ENCODE data around the gene MTHFD1. TPM values are rescaled to one million over a fixed set of nuclear protein-coding genes. Genes with fewer than 3 reads are reported as not detected.
"Not testable (repeated sequence)": the region's sequence is repeated elsewhere in the genome, so short reads cannot be mapped to it uniquely, and the experiment has no call there.

The MTHFD1 gene
- total RNA-seq, 1 experiment from 2014 or later, result 226 TPM

GRCh38 chr14:64363265-64363846, 24.8 kb upstream of the MTHFD1 start (continued):
- TF ChIP-seq ZNF263 (CRISPR knock-in tag; IDR thresholded peaks at IDR 0.05; ENCODE audit: low read depth), result no peak
- no peak for TF ChIP-seq CDX4 (CRISPR knock-in tag; IDR thresholded peaks at IDR 0.05; ENCODE audit: borderline replicate concordance)
- TF ChIP-seq ATF6 (CRISPR knock-in tag; IDR thresholded peaks at IDR 0.05), result no peak

GRCh38 chr14:64364907-64365306, 23.2 kb upstream of the MTHFD1 start:
- POLR2A ChIA-PET, result no interaction called here
- ATAC-seq (no peak), DNase-seq (ENCODE audit: low spot score) (no peak)
- Mint-ChIP-seq H3K27ac (no peak overlapping the region), H3K9me3 (no peaks in the 10 kb centered on the region), H3K27me3 (ENCODE audit: low read depth) (no peaks in the 10 kb centered on the region), H3K36me3 (no peaks in the 10 kb centered on the region), H3K4me1 (peaks cover 13% of the 10 kb centered on the region), H3K4me3 (no peak overlapping the region)
- CTCF ChIA-PET, result interaction anchor here (0.7 to 1.2 kb wide), 2 partner anchors 26 to 227 kb away, joined by 3 read pairs; no protein-coding TSS in a partner anchor
- TF ChIP-seq FOXJ3 (CRISPR knock-in tag; IDR thresholded peaks at IDR 0.05; ENCODE audit: borderline replicate concordance), result no peak
- no peak for TF ChIP-seq ZNF671 (CRISPR knock-in tag; IDR thresholded peaks at IDR 0.05)
- TF ChIP-seq SOX15 (CRISPR knock-in tag; IDR thresholded peaks at IDR 0.05), result no peak

GRCh38 chr14:64365358-64365889, 22.7 kb upstream of the MTHFD1 start:
- H3K4me3 Mint-ChIP-seq; H3K27ac Mint-ChIP-seq; H3K9me3 Mint-ChIP-seq; DNase-seq (ENCODE audit: low spot score); H3K27me3 Mint-ChIP-seq (ENCODE audit: low read depth); H3K36me3 Mint-ChIP-seq; ATAC-seq: not testable (repeated sequence)
- ChIA-PET CTCF (interaction anchor here (0.7 to 1.2 kb wide), 2 partner anchors 26 to 227 kb away, joined by 3 read pairs; no protein-coding TSS in a partner anchor), POLR2A (interaction anchor here (0.7 kb wide), 1 partner anchor 595 kb away, joined by 4 read pairs; no protein-coding TSS in a partner anchor)
- peaks cover 13% of the 10 kb centered on the region for H3K4me1 Mint-ChIP-seq

- DNase-seq (ENCODE audit: low spot score) (no peak), ATAC-seq (no peak)
- no peaks in the 10 kb centered on the region for H3K9me3 Mint-ChIP-seq
- H3K27ac Mint-ChIP-seq, result no peak overlapping the region
- no peaks in the 10 kb centered on the region for H3K27me3 Mint-ChIP-seq (ENCODE audit: low read depth)
- H3K36me3 Mint-ChIP-seq, result no peaks in the 10 kb centered on the region
- H3K4me3 Mint-ChIP-seq, result no peak overlapping the region
- POLR2A ChIA-PET, result no interaction called here
- CTCF ChIA-PET, result no interaction called here
- no peaks in the 10 kb centered on the region for H3K4me1 Mint-ChIP-seq
- TF ChIP-seq ATF2 (CRISPR knock-in tag; IDR thresholded peaks at IDR 0.05; ENCODE audit: borderline replicate concordance, low read depth) (no peak), ZNF532 (CRISPR knock-in tag; IDR thresholded peaks at IDR 0.05; ENCODE audit: borderline replicate concordance) (no peak), EMX1 (CRISPR knock-in tag; IDR thresholded peaks at IDR 0.05) (no peak), FOXK1 (CRISPR knock-in tag; IDR thresholded peaks at IDR 0.05) (no peak), AR (CRISPR knock-in tag; IDR thresholded peaks at IDR 0.05) (no peak), GTF2I (CRISPR knock-in tag; conservative IDR thresholded peaks at IDR 0.05) (no peak), ARID4B (CRISPR knock-in tag; IDR thresholded peaks at IDR 0.05; ENCODE audit: borderline replicate concordance) (no peak)
These were observed 19.0 kb upstream of the MTHFD1 start for GRCh38 chr14:64369201-64369600.
